ENCODE results near the gene ZBTB7C. TPM values are rescaled to one million over a fixed set of nuclear protein-coding genes. Genes with fewer than 3 reads are reported as not detected.
A peak's percentile ranks its signal among the peaks of the same experiment; 100 is the strongest.

Gene ZBTB7C
- total RNA-seq, 6 donors from 2014 or later, result 6.1 to 18.1 (median 12.2) TPM

DNA sequence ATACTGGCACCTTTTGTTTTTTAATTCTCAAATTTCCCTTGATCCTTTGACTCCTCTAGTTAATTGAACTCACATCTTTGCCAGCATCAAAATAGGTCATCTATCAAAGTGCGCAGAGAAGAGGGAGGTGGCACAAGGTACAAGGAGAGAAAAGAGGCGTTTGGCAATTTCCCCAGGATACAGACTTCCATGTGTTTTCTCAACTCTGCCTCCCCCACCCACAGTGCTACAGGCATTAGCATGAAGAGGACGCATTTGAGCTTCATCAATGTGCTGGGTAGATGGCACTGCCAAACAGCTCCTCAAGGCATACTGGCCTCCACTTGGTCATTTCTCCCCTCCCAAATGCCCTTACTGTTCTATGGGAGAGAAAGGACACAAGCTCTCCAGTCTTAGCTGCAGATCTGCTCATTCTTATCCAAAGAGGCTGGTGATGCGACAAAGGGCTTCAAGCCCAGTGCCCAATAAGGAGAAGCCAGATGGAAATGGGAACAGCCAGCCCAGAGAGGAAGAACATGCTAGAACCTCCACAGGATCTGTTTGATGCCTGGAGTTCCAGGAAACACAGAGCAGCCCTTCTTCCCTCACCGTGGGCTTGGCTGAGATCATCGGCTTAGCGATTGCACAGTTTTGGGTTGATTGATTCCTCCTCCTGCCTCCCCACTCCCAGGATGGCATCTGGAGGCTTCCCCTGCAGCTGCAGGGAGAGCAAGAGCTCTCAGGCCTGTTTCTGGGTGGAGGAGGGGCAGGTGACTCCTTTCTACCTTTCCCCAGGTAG, 334.1 kb downstream of the ZBTB7C start:
- H3K4me1 ChIP-seq, result peaks cover 0 to 5% (median 1%) of the 10 kb centered on the region in 4 donors
- DNase-seq (no peak), ATAC-seq (ENCODE audit: low FRiP score in 2 of 2) (no peak)
- no peaks in the 10 kb centered on the region for H3K9me3 ChIP-seq
- H3K27ac ChIP-seq, result no peak overlapping the region
- H3K27me3 ChIP-seq, result no peaks in the 10 kb centered on the region
- TF ChIP-seq POLR2A (IDR thresholded peaks at IDR 0.05) (no peak), POLR2AphosphoS5 (IDR thresholded peaks at IDR 0.05) (no peak), EP300 (IDR thresholded peaks at IDR 0.05) (no peak)
- TF ChIP-seq, protein P1, sequence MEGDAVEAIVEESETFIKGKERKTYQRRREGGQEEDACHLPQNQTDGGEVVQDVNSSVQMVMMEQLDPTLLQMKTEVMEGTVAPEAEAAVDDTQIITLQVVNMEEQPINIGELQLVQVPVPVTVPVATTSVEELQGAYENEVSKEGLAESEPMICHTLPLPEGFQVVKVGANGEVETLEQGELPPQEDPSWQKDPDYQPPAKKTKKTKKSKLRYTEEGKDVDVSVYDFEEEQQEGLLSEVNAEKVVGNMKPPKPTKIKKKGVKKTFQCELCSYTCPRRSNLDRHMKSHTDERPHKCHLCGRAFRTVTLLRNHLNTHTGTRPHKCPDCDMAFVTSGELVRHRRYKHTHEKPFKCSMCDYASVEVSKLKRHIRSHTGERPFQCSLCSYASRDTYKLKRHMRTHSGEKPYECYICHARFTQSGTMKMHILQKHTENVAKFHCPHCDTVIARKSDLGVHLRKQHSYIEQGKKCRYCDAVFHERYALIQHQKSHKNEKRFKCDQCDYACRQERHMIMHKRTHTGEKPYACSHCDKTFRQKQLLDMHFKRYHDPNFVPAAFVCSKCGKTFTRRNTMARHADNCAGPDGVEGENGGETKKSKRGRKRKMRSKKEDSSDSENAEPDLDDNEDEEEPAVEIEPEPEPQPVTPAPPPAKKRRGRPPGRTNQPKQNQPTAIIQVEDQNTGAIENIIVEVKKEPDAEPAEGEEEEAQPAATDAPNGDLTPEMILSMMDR (IDR thresholded peaks at IDR 0.05), result no peak
- H3K36me3 ChIP-seq, result no peaks in the 10 kb centered on the region
- H3K4me3 ChIP-seq, result no peak overlapping the region
- 84 to 93% methylated on average over 4 to 7 of the region's 7 CpGs for WGBS, 2 donors

DNA sequence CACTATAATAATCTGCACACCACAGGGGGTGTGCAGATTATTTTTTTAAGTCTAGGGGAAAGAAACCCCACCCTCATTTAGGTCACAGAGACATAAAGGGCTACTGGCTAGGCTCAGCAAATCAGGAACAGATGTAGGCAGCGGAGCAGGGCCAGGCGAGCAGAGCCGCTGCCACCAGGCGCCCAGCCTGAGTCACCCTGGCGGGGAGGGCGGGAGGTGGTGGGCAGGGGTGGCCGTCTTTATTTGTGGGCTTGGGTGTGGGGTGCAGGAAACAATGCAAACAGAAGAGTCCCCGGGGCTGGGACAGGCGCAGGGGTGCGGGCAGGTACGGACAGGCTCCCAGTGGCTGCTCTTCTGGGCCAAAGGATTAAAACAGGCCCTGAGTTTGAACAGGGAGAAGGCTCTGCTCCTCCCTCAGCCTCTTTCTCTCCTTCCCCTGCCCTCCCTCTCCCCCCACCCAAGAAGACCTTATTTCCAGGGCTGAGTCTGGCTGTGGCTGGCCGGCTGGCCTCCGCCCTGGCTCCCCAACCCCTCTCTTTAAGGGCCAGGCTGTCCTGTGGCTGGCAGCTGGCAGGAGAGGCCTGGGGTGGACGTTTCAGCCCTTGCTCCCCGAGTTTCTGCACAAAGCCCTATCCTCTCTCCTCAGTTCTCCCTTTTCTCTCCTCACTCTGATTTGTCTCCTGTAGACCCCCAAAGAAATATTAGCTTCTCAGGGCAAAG, 335.8 kb downstream of the ZBTB7C start:
- WGBS, 2 donors, result 82 to 85% methylated on average over 13 to 14 of the region's 15 CpGs
- ATAC-seq (ENCODE audit: low FRiP score in 2 of 2), result peak in 1 of 2 donors; percentile 55
- no peaks in the 10 kb centered on the region for H3K27me3 ChIP-seq
- H3K36me3 ChIP-seq, result no peaks in the 10 kb centered on the region
- H3K4me1 ChIP-seq, result peaks cover 0 to 5% (median 1%) of the 10 kb centered on the region in 4 donors
- DNase-seq, result peak in 1 of 2 donors; percentile 70
- TF ChIP-seq, protein P1 (IDR thresholded peaks at IDR 0.05), result no peak
- TF ChIP-seq POLR2AphosphoS5 (IDR thresholded peaks at IDR 0.05) (no peak), POLR2A (IDR thresholded peaks at IDR 0.05) (no peak), EP300 (IDR thresholded peaks at IDR 0.05) (no peak)
- H3K27ac ChIP-seq, result peak overlapping the region in 2 of 4 donors; percentile 6 to 38
- H3K9me3 ChIP-seq, result no peaks in the 10 kb centered on the region
- H3K4me3 ChIP-seq, result no peak overlapping the region

DNA sequence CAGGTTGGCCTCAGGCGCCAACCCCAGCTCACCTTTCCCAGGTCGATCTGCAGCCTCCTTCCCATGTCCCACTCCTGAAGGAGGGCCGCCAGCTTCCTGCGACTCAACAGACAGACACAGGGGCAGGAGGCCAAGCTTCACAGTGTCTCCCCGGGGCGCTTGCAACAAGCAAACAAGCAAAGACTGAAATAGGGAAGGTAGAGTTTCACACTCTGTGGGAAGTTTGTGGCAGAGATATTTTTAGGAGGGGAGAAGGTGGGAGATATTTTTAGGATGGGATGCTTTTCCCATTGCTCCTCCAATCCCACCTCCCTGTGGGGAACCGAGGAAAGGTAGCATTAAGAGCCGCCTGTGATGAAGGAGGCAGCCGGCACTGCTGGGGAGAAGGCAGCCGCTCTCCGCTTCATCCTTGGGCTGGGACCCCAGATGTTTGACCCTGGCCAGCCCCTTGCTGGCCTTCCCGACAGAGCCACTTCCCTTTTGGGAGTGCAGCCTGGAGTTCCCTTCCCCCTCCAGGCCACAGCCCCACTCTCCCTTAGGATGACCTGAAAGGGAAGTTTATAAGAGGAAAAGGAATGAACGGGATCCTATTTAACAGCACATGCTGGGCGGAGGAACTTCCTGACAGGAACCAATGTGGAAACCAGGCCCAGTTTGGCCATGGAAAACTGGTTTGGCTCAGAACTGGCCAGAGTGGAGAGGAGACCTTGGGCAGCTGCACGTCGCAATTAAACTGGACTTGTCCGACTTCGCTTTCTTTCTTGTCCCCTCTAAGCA, 336.6 kb downstream of the ZBTB7C start:
- no peak for ATAC-seq (ENCODE audit: low FRiP score in 2 of 2)
- 54 to 63% methylated on average over 14 to 18 of the region's 18 CpGs for WGBS, 2 donors

DNA sequence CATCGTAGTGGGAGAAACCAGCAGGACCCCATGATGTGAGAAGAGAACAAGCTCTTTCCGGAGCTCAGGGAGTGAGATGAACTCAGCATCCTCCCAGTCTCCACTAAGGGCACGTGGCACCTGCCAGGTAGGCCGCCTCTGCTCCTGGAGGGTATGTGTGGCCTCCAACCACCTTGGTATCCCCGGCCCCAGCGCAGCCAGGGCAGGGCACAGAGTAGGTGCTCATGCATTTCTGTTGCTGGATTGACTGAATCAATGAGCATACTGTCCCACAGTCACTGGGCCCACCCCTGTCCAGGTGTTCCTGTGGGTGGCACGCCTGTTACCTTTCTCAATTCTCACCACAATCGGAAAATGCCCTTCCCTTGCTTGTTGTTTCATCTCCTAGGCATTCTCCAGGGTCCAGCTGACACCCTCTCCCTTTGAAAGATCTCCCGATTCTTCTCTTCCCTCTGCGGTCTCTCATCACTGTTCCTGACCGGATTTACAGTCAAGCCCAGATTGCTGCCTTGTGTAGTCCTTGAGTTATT, 340.2 kb downstream of the ZBTB7C start:
- ATAC-seq (ENCODE audit: low FRiP score in 2 of 2), result no peak

More for the DNA sequence above, 336.6 kb downstream of the ZBTB7C start:
- Histone ChIP-seq H3K36me3 (no peaks in the 10 kb centered on the region), H3K27ac (peak overlapping the region in 2 of 4 donors; percentile 6 to 38), H3K27me3 (no peaks in the 10 kb centered on the region), H3K9me3 (no peaks in the 10 kb centered on the region), H3K4me1 (peaks cover 0 to 5% (median 1%) of the 10 kb centered on the region in 4 donors), H3K4me3 (no peak overlapping the region)
- no peak for DNase-seq
- TF ChIP-seq POLR2AphosphoS5 (IDR thresholded peaks at IDR 0.05), result no peak
- TF ChIP-seq, protein P1 (IDR thresholded peaks at IDR 0.05), result no peak
- TF ChIP-seq EP300 (IDR thresholded peaks at IDR 0.05), result no peak

More for the DNA sequence above, 340.2 kb downstream of the ZBTB7C start:
- WGBS, 2 donors, result 94 to 96% methylated on average over 6 to 11 of the region's 11 CpGs
- Histone ChIP-seq H3K4me1 (peaks cover 0 to 5% (median 1%) of the 10 kb centered on the region in 4 donors), H3K4me3 (no peak overlapping the region), H3K9me3 (no peaks in the 10 kb centered on the region), H3K27me3 (no peaks in the 10 kb centered on the region), H3K36me3 (no peaks in the 10 kb centered on the region), H3K27ac (no peak overlapping the region)
- TF ChIP-seq POLR2A (IDR thresholded peaks at IDR 0.05) (no peak), EP300 (IDR thresholded peaks at IDR 0.05) (no peak), POLR2AphosphoS5 (IDR thresholded peaks at IDR 0.05) (no peak)
- TF ChIP-seq, protein P1 (IDR thresholded peaks at IDR 0.05), result no peak
- peak in 1 of 2 donors; percentile 45 for DNase-seq
